ENCODE measurements around the gene MYL5.
"Not testable (repeated sequence)": the region's sequence is repeated elsewhere in the genome, so short reads cannot be mapped to it uniquely, and the experiment has no call there.

Gene MYL5, protein sequence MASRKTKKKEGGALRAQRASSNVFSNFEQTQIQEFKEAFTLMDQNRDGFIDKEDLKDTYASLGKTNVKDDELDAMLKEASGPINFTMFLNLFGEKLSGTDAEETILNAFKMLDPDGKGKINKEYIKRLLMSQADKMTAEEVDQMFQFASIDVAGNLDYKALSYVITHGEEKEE

GRCh38 chr4:674172-675035, at the start of gene MYL5, which contains the start of gene ATP5ME:
Gene MYL5 (plus strand): TSS chr4:674542. CDS start chr4:678027, 3,485 bp downstream.
Gene ATP5ME (minus strand): TSS chr4:674276. CDS start chr4:674247, 29 bp downstream.
- DNase-seq (ENCODE audit: low spot score), result peak; percentile 100

DNA sequence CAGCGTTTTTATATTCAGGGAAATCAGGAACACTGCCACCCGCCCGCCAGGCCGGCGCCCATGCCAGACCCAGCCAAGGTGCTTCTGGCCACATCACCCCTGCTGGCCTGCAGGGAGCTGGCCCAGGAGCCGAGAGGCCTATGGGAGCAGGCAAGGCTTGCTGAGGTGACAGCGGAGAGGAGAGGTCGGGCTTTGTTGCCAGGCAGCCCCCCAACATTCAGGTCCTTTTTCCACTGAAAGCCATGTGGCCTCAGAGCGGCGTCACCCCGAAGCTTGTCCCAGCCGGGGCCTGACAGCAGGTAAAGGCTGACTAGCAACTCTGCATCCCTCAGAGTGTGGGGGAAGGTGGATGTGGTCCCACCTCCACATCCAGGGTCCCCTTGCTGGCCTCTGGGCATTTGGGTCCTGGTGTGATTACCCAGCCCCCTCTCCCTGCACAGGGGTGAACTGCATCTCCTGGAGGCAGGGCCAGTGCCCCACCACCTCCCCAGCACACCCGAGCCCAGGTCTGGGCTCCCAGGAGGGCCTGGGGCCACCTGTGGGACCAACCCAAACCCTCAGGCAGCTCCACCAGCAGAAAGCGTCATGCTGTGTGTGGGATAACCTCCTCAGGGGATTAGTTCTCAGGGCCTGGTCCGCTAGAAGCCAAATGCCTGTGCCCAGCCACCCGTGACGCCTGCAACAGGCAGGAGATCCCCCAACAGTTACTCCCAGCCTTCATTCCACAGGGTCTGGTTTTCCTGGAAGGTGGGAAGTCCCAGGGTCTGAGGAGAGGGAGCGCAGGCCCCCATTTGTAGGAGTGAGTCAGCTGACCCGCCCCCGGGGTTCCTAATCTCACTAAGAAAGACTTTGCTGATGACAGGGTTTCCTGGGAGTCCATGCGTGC, 49.4 kb upstream of the MYL5 start, which contains the start of gene PDE6B:
PDE6B (plus strand) TSS at position 869 of the 886 bp plus-strand sequence. CDS start 54 bp downstream, outside the sequence.
- peak; percentile 39 for DNase-seq (ENCODE audit: low spot score)

DNA sequence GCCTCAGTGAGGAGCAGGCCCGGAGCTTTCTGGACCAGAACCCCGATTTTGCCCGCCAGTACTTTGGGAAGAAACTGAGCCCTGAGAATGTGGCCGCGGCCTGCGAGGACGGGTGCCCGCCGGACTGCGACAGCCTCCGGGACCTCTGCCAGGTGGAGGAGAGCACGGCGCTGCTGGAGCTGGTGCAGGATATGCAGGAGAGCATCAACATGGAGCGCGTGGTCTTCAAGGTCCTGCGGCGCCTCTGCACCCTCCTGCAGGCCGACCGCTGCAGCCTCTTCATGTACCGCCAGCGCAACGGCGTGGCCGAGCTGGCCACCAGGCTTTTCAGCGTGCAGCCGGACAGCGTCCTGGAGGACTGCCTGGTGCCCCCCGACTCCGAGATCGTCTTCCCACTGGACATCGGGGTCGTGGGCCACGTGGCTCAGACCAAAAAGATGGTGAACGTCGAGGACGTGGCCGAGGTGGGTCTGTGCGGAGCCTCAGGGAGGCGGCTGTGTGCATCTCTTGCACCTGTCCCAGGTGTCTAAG, 48.6 kb upstream of the MYL5 start:
- no peak for DNase-seq (ENCODE audit: low spot score)

GRCh38 chr4:626201-627091, 47.9 kb upstream of the MYL5 start:
- peak; percentile 19 for DNase-seq (ENCODE audit: low spot score)

DNA sequence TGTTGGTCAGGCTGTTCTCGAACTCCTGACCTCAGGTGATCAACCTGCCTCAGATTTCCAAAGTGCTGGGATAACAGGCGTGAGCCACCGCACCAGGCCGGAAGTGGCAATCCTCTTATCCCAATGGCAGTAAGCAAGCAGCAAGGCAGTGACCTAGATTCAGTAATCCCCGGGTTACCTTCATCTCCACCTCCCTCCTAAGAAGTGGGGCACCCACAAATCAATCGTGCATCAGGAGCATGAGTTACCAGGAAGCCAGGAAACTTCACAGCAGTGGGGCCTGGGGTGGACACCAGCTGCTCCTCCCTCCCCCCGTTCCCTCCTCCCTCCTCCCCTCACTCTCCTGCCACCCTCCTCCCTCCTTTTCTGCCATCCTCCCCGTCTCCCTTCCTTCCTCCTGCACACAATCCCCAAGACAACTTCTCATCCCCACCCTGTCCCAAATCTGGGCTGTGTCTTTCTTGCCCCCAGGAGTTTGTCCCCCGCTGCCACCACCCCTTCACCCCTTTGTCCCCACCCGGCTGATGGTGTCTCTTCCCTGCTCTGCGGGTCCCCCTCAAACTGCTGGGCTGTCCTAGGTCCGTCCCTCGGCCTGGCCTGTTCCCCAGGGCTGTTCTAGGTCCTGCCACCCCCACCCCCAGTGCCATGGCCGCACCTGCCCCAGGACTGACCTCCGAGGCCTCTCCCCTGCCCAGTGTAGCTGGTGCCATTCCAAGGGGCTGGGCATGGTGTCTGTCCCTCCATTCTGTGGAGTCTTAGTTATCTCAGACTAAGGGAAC, 46.8 kb upstream of the MYL5 start:
- peak; percentile 21 for DNase-seq (ENCODE audit: low spot score)

DNA sequence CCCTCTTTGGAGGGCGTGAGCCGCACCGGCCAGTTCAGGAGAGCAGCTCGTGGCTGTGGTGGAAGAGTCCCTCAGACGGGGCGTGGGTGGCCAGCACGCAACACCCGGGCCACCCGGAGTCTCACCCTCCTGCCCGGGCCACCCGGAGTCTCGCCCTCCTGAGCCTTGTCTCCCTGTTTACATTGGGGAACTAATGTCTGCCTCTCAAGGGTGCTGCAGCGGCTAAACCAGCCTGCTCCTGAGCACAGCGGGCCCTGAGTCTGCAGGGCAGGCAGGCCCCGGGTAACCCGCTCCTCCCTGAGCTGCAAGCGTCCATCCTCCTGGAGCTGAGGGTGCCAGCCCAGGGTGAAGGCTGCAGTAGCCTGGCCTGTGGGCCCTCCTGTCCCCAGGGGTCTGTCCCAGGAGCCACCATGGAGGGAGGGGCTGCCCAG, 46.0 kb upstream of the MYL5 start:
- no peak for DNase-seq (ENCODE audit: low spot score)

- DNase-seq (ENCODE audit: low spot score), result peak; percentile 30
Observed at GRCh38 chr4:628821-629635, 45.3 kb upstream of the MYL5 start.

DNA sequence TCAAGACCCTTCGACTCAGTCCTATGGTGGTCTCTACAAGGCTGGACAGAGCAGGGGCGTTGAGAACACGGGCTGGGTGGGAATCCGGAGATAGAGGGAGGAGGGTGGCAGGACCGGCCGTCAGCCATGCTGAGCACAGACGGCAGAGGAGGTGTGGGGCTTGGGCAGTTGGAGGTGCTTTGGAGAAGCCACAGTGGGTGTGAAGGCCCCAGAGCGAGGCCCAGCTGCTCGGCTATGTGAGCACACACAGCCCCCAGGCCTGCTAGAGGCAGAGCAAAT, 44.8 kb upstream of the MYL5 start:
- peak; percentile 25 for DNase-seq (ENCODE audit: low spot score)

DNA sequence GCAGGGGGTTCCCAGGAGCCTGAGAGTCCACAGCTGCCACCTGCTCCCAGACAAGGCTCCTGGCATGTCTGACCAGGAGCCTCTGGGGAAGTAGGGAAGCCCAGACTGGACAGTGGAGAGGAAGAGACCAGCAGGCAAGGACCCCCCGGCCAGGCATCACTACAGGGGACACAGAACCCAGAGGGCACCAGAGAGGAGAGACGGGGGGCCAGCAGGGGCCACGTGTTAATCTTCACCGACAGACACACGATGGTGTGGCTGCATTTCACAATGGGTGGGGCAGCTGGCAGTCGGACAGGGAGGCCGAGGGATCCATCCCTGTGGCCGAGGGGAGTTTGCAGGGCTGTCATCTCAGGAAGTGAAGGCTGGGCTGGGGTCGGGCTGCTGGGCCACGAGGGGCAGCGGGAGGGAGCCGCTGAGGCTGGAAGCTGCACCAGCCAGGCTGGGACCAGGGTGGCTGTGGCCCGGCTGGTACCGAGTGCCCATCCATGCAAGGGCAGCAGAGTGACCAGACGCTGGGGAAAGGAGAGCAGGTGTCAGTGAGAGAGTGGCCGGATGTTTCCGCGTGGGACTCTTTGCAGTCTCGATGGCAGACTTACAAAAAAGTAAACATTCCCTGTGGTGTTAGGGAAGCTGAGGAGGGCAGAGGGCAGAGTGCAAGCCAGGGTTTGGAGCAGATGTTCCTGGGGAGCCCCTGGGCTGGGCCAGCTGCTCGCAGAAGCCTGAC, 44.3 kb upstream of the MYL5 start:
- DNase-seq (ENCODE audit: low spot score), result peak; percentile 22

DNA sequence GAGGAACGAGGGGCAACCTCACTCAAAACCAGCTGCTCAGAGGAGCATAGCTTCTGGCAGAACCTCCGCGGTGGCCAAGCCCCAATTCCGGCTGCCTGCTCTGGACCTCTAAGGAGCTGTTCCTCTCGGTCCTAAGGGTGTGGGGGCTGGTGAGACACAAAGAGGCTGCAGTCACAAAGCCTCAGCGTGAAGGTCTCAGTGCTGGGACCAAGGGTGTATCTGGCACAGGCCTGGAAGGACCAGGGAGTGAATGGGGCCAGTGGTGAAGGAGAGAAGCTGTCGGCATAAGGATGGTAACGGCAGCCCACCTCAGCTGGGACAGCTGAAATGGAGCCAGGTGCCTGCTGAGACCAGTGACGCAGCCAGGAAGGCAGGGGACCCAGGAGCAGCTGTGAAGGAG, 43.7 kb upstream of the MYL5 start:
- peak; percentile 21 for DNase-seq (ENCODE audit: low spot score)

DNA sequence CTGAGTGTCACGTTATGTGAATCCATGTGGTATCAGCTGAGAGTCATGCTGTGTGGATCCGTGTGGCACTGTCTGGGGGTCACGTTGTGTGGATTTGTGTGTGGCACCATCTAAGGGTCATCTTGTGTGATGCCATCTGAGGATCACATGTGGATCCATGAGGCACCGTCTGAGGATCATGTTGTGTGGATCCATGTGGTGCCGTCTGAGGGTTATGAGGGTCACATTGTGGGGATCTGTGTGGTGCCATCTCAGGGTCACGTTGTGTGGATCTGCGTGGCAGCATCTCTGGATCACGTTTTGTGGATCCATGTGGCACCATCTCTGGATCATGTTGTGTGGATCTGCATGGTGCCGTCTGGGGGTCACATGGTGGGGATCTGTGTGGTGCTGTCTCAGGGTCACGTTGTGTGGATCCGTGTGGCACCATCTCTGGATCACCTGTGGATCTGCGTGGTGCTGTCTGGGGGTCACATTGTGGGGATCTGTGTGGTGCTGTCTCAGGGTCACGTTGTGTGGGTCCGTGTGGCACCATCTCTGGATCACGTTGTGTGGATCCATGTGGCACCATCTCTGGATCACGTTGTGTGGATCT, 42.0 kb upstream of the MYL5 start:
- no peak for DNase-seq (ENCODE audit: low spot score)

DNA sequence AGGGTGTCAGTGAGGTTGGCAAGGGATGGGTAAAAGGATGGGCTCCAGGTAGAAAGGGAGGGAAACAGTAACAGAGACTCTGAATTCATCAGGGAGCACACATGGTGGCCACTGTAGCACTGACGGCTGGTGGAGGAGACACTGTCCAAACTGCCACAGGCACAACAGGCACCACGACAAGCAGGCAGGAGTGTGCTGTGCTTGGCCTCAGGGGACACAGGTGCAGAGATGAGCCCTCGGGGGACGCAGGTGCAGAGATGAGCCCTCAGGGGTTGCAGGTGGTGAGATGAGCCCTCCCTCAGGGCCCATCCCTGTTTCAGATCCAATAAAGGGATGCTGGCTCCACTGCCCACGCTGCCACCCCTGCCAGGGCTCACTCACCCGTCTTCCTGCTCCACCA, 41.4 kb upstream of the MYL5 start:
- no peak for DNase-seq (ENCODE audit: low spot score)

GRCh38 chr4:633406-633805, 40.9 kb upstream of the MYL5 start:
- peak; percentile 20 for DNase-seq (ENCODE audit: low spot score)

GRCh38 chr4:633976-634598, 40.3 kb upstream of the MYL5 start:
- peak; percentile 28 for DNase-seq (ENCODE audit: low spot score)

GRCh38 chr4:634599-634985, 39.8 kb upstream of the MYL5 start:
- DNase-seq (ENCODE audit: low spot score), result no peak

- DNase-seq (ENCODE audit: low spot score), result not testable (repeated sequence)
Observed at GRCh38 chr4:635066-635835, 39.1 kb upstream of the MYL5 start.
